Measurements from ENCODE around the gene DUSP16. TPM values are rescaled to one million over a fixed set of nuclear protein-coding genes. Genes with fewer than 3 reads are reported as not detected.

Gene DUSP16
- total RNA-seq, 1 experiment from 2014 or later: 51.9 TPM

DNA sequence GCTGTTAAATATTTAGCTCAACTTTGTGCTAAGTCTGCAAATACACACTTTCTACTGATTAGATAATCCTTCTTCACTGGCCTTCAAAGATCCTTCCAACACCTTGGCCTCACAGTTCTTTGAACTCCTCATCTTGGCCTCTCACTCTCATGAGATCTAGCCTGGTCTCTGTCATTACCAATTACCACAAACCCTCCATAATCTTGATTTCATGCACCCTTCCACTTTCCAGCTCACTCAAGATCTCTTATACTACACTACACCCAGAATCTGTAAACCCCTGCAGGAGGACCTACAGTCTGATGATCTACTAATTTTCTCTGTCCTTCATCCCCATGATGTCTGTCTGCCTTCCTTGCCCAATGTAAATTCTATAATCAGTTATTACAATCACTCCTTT is 71.1 kb downstream of the DUSP16 start:
- H3K4me1 Mint-ChIP-seq: peaks cover 4% of the 10 kb centered on the region; the same call in 1 of the 2 replicates
- H3K27ac Mint-ChIP-seq: no peak overlapping the region

GRCh38 chr12:12488823-12489550 is 73.7 kb downstream of the DUSP16 start:
- ATAC-seq (no peak), DNase-seq (ENCODE audit: low spot score) (no peak)
- peaks cover 14% of the 10 kb centered on the region for H3K36me3 Mint-ChIP-seq
- ChIA-PET POLR2A (no interaction called here), CTCF (interaction anchor here (1.3 kb wide), 1 partner anchor 113 kb away, joined by 4 read pairs; no protein-coding TSS in a partner anchor)
- H3K9me3 Mint-ChIP-seq: no peaks in the 10 kb centered on the region
- no peak overlapping the region for H3K27ac Mint-ChIP-seq
- H3K4me3 Mint-ChIP-seq: no peak overlapping the region
- TF ChIP-seq GABPB1 (CRISPR knock-in tag; IDR thresholded peaks at IDR 0.05) (0 out of 2 replicates have a peak, but pooled peaks have one; percentile 14), MXD4 (CRISPR knock-in tag; IDR thresholded peaks at IDR 0.05; ENCODE audit: borderline replicate concordance) (no peak)
- no peaks in the 10 kb centered on the region for H3K27me3 Mint-ChIP-seq (ENCODE audit: low read depth)
- peaks cover 2% of the 10 kb centered on the region; the same call in 1 of the 2 replicates for H3K4me1 Mint-ChIP-seq

More for the DNA sequence above, 71.1 kb downstream of the DUSP16 start:
- CTCF ChIA-PET: no interaction called here
- ATAC-seq (no peak), DNase-seq (ENCODE audit: low spot score) (no peak)
- no peaks in the 10 kb centered on the region for H3K9me3 Mint-ChIP-seq
- H3K36me3 Mint-ChIP-seq: peaks cover 6% of the 10 kb centered on the region
- no peak for TF ChIP-seq IRF1 (CRISPR knock-in tag; IDR thresholded peaks at IDR 0.05)
- TF ChIP-seq MXD4 (CRISPR knock-in tag; IDR thresholded peaks at IDR 0.05; ENCODE audit: borderline replicate concordance): no peak
- no peak for TF ChIP-seq IRF2 (CRISPR knock-in tag; IDR thresholded peaks at IDR 0.05; ENCODE audit: borderline replicate concordance, low read depth)
- TF ChIP-seq GTF2I (CRISPR knock-in tag; conservative IDR thresholded peaks at IDR 0.05): no peak
- TF ChIP-seq ATF3 (CRISPR knock-in tag; conservative IDR thresholded peaks at IDR 0.05): no peak
- TF ChIP-seq SMAD3 (CRISPR knock-in tag; IDR thresholded peaks at IDR 0.05; ENCODE audit: borderline replicate concordance): no peak
- no peak for TF ChIP-seq ZNF425 (CRISPR knock-in tag; conservative IDR thresholded peaks at IDR 0.05)
- TF ChIP-seq, protein P1, sequence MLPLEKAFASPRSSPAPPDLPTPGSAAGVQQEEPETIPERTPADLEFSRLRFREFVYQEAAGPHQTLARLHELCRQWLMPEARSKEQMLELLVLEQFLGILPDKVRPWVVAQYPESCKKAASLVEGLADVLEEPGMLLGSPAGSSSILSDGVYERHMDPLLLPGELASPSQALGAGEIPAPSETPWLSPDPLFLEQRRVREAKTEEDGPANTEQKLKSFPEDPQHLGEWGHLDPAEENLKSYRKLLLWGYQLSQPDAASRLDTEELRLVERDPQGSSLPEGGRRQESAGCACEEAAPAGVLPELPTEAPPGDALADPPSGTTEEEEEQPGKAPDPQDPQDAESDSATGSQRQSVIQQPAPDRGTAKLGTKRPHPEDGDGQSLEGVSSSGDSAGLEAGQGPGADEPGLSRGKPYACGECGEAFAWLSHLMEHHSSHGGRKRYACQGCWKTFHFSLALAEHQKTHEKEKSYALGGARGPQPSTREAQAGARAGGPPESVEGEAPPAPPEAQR (CRISPR knock-in tag; IDR thresholded peaks at IDR 0.05): no peak
- no peak for TF ChIP-seq ZNF512 (CRISPR knock-in tag; IDR thresholded peaks at IDR 0.05; ENCODE audit: borderline replicate concordance)
- TF ChIP-seq, protein P2, sequence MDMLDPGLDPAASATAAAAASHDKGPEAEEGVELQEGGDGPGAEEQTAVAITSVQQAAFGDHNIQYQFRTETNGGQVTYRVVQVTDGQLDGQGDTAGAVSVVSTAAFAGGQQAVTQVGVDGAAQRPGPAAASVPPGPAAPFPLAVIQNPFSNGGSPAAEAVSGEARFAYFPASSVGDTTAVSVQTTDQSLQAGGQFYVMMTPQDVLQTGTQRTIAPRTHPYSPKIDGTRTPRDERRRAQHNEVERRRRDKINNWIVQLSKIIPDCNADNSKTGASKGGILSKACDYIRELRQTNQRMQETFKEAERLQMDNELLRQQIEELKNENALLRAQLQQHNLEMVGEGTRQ (CRISPR knock-in tag; IDR thresholded peaks at IDR 0.05): no peak
- H3K27me3 Mint-ChIP-seq (ENCODE audit: low read depth): no peaks in the 10 kb centered on the region
- POLR2A ChIA-PET: interaction anchor here (0.7 kb wide), 1 partner anchor 25 kb away, joined by 3 read pairs; no protein-coding TSS in a partner anchor
- H3K4me3 Mint-ChIP-seq: no peak overlapping the region

DNA sequence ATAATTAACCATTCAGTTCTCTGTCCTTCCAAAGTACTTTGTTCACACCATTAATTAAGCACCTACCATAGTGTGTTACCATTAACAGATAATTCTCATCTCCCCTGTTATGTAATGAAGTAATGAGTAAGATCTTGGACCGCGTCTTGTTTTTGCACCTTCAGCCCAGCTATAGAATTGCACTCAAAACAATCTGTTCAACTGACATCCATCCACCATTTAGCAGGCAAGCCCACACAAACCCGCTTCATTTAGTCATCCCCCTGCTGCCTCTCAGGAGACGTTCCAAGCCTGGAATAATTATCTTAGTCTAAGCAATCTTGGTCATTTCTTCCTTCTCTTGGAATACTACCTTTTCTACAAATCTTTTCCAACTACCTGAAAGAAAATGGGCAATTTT is 74.4 kb downstream of the DUSP16 start:
- H3K4me1 Mint-ChIP-seq: peaks cover 2% of the 10 kb centered on the region; the same call in 1 of the 2 replicates
- no peaks in the 10 kb centered on the region for H3K27me3 Mint-ChIP-seq (ENCODE audit: low read depth)
- H3K27ac Mint-ChIP-seq: peak overlapping the region; percentile 18
- peaks cover 18% of the 10 kb centered on the region for H3K36me3 Mint-ChIP-seq
- DNase-seq (ENCODE audit: low spot score): no peak
- no peak overlapping the region for H3K4me3 Mint-ChIP-seq
- POLR2A ChIA-PET: interaction anchor here (0.5 kb wide), 1 partner anchor 10 kb away, joined by 4 read pairs; no protein-coding TSS in a partner anchor
- H3K9me3 Mint-ChIP-seq: no peaks in the 10 kb centered on the region
- no peak for ATAC-seq
- CTCF ChIA-PET: interaction anchor here (1.3 kb wide), 1 partner anchor 113 kb away, joined by 4 read pairs; no protein-coding TSS in a partner anchor
- TF ChIP-seq RORB (CRISPR knock-in tag; IDR thresholded peaks at IDR 0.05) (no peak), ZNF416 (CRISPR knock-in tag; IDR thresholded peaks at IDR 0.05) (no peak), SMAD4 (CRISPR knock-in tag; IDR thresholded peaks at IDR 0.05) (no peak), EMX1 (CRISPR knock-in tag; IDR thresholded peaks at IDR 0.05) (no peak), FOXK1 (CRISPR knock-in tag; IDR thresholded peaks at IDR 0.05) (no peak), SOX15 (CRISPR knock-in tag; IDR thresholded peaks at IDR 0.05) (no peak), ATF3 (CRISPR knock-in tag; conservative IDR thresholded peaks at IDR 0.05) (no peak), CDX4 (CRISPR knock-in tag; IDR thresholded peaks at IDR 0.05; ENCODE audit: borderline replicate concordance) (no peak), ZNF263 (CRISPR knock-in tag; IDR thresholded peaks at IDR 0.05; ENCODE audit: low read depth) (no peak), ZNF138 (CRISPR knock-in tag; conservative IDR thresholded peaks at IDR 0.05) (no peak), TEAD4 (CRISPR knock-in tag; IDR thresholded peaks at IDR 0.05) (no peak)
- TF ChIP-seq, protein P3, sequence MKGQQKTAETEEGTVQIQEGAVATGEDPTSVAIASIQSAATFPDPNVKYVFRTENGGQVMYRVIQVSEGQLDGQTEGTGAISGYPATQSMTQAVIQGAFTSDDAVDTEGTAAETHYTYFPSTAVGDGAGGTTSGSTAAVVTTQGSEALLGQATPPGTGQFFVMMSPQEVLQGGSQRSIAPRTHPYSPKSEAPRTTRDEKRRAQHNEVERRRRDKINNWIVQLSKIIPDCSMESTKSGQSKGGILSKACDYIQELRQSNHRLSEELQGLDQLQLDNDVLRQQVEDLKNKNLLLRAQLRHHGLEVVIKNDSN (CRISPR knock-in tag; IDR thresholded peaks at IDR 0.05): no peak

All from WTC11 (cell line).